T-helper 2 cell (primary cell): Measurements from ENCODE around the gene TOMM40L.

ENCODE experiments used
- DNase-seq, 5 experiments: peaks; one replicate each; pipeline versions ENCODE4 v3.0.0 to v3.0.0-alpha.2; 2012 to 2022
- total RNA-seq, 2 donors: gene quantifications; one replicate each; lab custom pipeline; 2026; lab: John Stamatoyannopoulos, UW

The TOMM40L gene
- total RNA-seq = 4.7 to 11.6 reads per million in 2 donors

- DNase-seq = peak; percentile 62 to 100 (median 81)
Observed at GRCh38 chr1:161225534-161226319, at the start of gene TOMM40L. TOMM40L (plus strand) TSS chr1:161226060; CDS start chr1:161226490, 430 bp downstream.

GRCh38 chr1:161176468-161177111 lies 49.3 kb upstream of the TOMM40L start:
- no peak for DNase-seq

- DNase-seq = peak; percentile 84 to 95 (median 88)
Observed at GRCh38 chr1:161177112-161177935, 48.5 kb upstream of the TOMM40L start, which contains the start of gene B4GALT3. B4GALT3 (minus strand) TSS chr1:161177507; CDS start chr1:161176060, 1,447 bp downstream.

GRCh38 chr1:161177936-161178244 lies 48.0 kb upstream of the TOMM40L start:
- no peak for DNase-seq

- no peak for DNase-seq
Observed at GRCh38 chr1:161179698-161180097, 46.2 kb upstream of the TOMM40L start.

GRCh38 chr1:161180639-161181038 lies 45.2 kb upstream of the TOMM40L start:
- DNase-seq = no peak

- peak in 3 of 5 experiments; percentile 37 to 92 (median 39) for DNase-seq
Observed at GRCh38 chr1:161182214-161182613, 43.6 kb upstream of the TOMM40L start.

GRCh38 chr1:161185282-161185682 lies 40.6 kb upstream of the TOMM40L start:
- peak in 4 of 5 experiments; percentile 28 to 96 (median 74) for DNase-seq

GRCh38 chr1:161185732-161186311 lies 40.0 kb upstream of the TOMM40L start:
- DNase-seq = no peak

- DNase-seq = no peak
Observed at GRCh38 chr1:161187311-161187710, 38.5 kb upstream of the TOMM40L start.

- DNase-seq = no peak
Observed at GRCh38 chr1:161188381-161188780, 37.5 kb upstream of the TOMM40L start.

GRCh38 chr1:161189036-161189435 lies 36.8 kb upstream of the TOMM40L start:
- no peak for DNase-seq

GRCh38 chr1:161190962-161191521 lies 34.8 kb upstream of the TOMM40L start:
- no peak for DNase-seq

GRCh38 chr1:161191971-161192370 lies 33.9 kb upstream of the TOMM40L start:
- DNase-seq = no peak

GRCh38 chr1:161192476-161193465 lies 33.1 kb upstream of the TOMM40L start:
- peak in 4 of 5 experiments; percentile 41 to 82 (median 48) for DNase-seq

- DNase-seq = no peak
Observed at GRCh38 chr1:161193561-161194235, 32.2 kb upstream of the TOMM40L start.

GRCh38 chr1:161195171-161195570 lies 30.7 kb upstream of the TOMM40L start:
- no peak for DNase-seq

GRCh38 chr1:161196111-161196510 lies 29.7 kb upstream of the TOMM40L start:
- no peak for DNase-seq

- DNase-seq = no peak
Observed at GRCh38 chr1:161196521-161197451, 29.1 kb upstream of the TOMM40L start.
